DND-41 (cell line): Measurements from ENCODE around the gene PAM.

ENCODE experiments used
- ATAC-seq: fragments of 200-7000 bp; cut with Tn5 transposase; 3 replicates; pipeline ENCODE4 v1.9.1; 2021; ENCODE audit warnings: low read depth; ENCODE audit not compliant: insufficient read depth
- DNase-seq: peaks from one replicate; pipeline ENCODE4 v3.0.0-alpha.2; 2020
- H2AFZ ChIP-seq: 2 replicates; pipeline ENCODE4 v1.6.0; 2012; ENCODE audit warnings: low read depth, low read length
- H3K27ac ChIP-seq: 2 replicates; pipeline ENCODE4 v1.5.1; 2012; ENCODE audit warnings: low read length, inconsistent platforms
- H3K27me3 ChIP-seq: fragments of 200-600 bp; sonication (generic); 2 replicates; pipeline ENCODE4 v1.6.0; 2012; ENCODE audit warnings: low read length, mild to moderate bottlenecking, inconsistent platforms; ENCODE audit not compliant: insufficient read depth, poor library complexity
- H3K36me3 ChIP-seq: 2 replicates; pipeline ENCODE4 v1.5.1; 2012; ENCODE audit warnings: low read length, inconsistent platforms; ENCODE audit not compliant: insufficient read depth
- H3K4me1 ChIP-seq: 2 replicates; pipeline ENCODE4 v1.5.1; 2012; ENCODE audit warnings: mild to moderate bottlenecking, low read length; ENCODE audit not compliant: insufficient read depth
- H3K4me2 ChIP-seq: 2 replicates; pipeline ENCODE4 v1.6.0; 2012; ENCODE audit warnings: mild to moderate bottlenecking, moderate library complexity, low read length, inconsistent platforms; ENCODE audit not compliant: insufficient read depth
- H3K4me3 ChIP-seq, 2 experiments: fragments of 200-600 bp in 1 of 2; shearing (Covaris generic) in 1 of 2; 2 replicates each; pipeline ENCODE4 v1.5.1; 2012 to 2016; ENCODE audit warnings: inconsistent platforms in 2 of 2, low read length in 2 of 2, mild to moderate bottlenecking in 2 of 2, low read depth in 1 of 2, moderate library complexity in 1 of 2
- H3K79me2 ChIP-seq: 2 replicates; pipeline ENCODE4 v1.6.0; 2012; ENCODE audit warnings: low read length, inconsistent platforms; ENCODE audit not compliant: insufficient read depth
- H3K9ac ChIP-seq: 2 replicates; pipeline ENCODE4 v1.6.0; 2012; ENCODE audit warnings: low read depth, mild to moderate bottlenecking, inconsistent platforms, low read length, moderate library complexity
- H3K9me3 ChIP-seq: 2 replicates; pipeline ENCODE4 v1.5.1; 2012; ENCODE audit warnings: low read length, moderate library complexity, mild to moderate bottlenecking, inconsistent platforms; ENCODE audit not compliant: insufficient read depth, severe bottlenecking
- H4K20me1 ChIP-seq: 2 replicates; pipeline ENCODE4 v1.6.0; 2012; ENCODE audit warnings: low read length; ENCODE audit not compliant: insufficient read depth
- CTCF ChIP-seq: IDR thresholded peaks from 2 replicates; pipeline ENCODE4 v1.5.1; 2012; ENCODE audit warnings: borderline replicate concordance, low read length, moderate library complexity, mild to moderate bottlenecking; ENCODE audit not compliant: poor library complexity, severe bottlenecking; ENCODE audit errors: extremely low read depth
- EZH2 ChIP-seq: IDR thresholded peaks from 3 replicates; pipeline ENCODE4 v1.6.1; 2012; ENCODE audit warnings: borderline replicate concordance, low read depth, mild to moderate bottlenecking, moderate library complexity, low read length, inconsistent platforms; ENCODE audit not compliant: severe bottlenecking

PAM gene

GRCh38 chr5:102754767-102755431, at the start of gene PAM:
PAM (plus strand) TSS chr5:102755305; CDS start chr5:102866196, 110,891 bp downstream.
- TF ChIP-seq CTCF (no peak), EZH2 (no peak)
- no peaks in the 10 kb centered on the region for H3K36me3 ChIP-seq
- H2AFZ ChIP-seq, result peak within 1 kb of the TSS; percentile 100
- H3K4me1 ChIP-seq, result peaks cover 26% of the 10 kb centered on the region
- no peaks in the 10 kb centered on the region for H3K27me3 ChIP-seq
- peak within 1 kb of the TSS; percentile 59 for H3K27ac ChIP-seq
- peak; percentile 77 for DNase-seq
- ATAC-seq, result peak; percentile 92
- no peaks in the 10 kb centered on the region for H4K20me1 ChIP-seq
- peak within 1 kb of the TSS; percentile 38 to 82 for H3K4me3 ChIP-seq
- no peaks in the 10 kb centered on the region for H3K9me3 ChIP-seq
- H3K4me2 ChIP-seq, result peak within 1 kb of the TSS; percentile 99
- peaks cover 7% of the 10 kb centered on the region; the same call in 1 of the 2 replicates for H3K79me2 ChIP-seq
- H3K9ac ChIP-seq, result peak within 1 kb of the TSS; percentile 67

- Histone ChIP-seq H3K27ac (no peak overlapping the region), H3K4me3 (no peak overlapping the region), H3K36me3 (no peaks in the 10 kb centered on the region), H3K9ac (no peak overlapping the region), H3K4me2 (no peak overlapping the region), H3K4me1 (no peaks in the 10 kb centered on the region), H4K20me1 (no peaks in the 10 kb centered on the region), H3K27me3 (no peaks in the 10 kb centered on the region), H3K79me2 (no peaks in the 10 kb centered on the region), H2AFZ (no peak overlapping the region), H3K9me3 (no peaks in the 10 kb centered on the region)
- ATAC-seq (no peak), DNase-seq (no peak)
- TF ChIP-seq EZH2, result no peak
- TF ChIP-seq CTCF, result no peak
These were observed 43.4 kb upstream of the PAM start for GRCh38 chr5:102711525-102712385.

- Histone ChIP-seq H3K27ac (no peak overlapping the region), H3K9ac (no peak overlapping the region), H2AFZ (no peak overlapping the region), H4K20me1 (no peaks in the 10 kb centered on the region), H3K79me2 (no peaks in the 10 kb centered on the region), H3K27me3 (no peaks in the 10 kb centered on the region), H3K4me2 (no peak overlapping the region), H3K4me3 (no peak overlapping the region), H3K4me1 (no peaks in the 10 kb centered on the region), H3K9me3 (no peaks in the 10 kb centered on the region), H3K36me3 (no peaks in the 10 kb centered on the region)
- TF ChIP-seq EZH2, result no peak
- no peak for TF ChIP-seq CTCF
- DNase-seq (no peak), ATAC-seq (no peak)
These were observed 41.8 kb upstream of the PAM start for GRCh38 chr5:102713278-102713677.
